Measurements from ENCODE around the gene RAPGEF3. TPM values are rescaled to one million over a fixed set of nuclear protein-coding genes. Genes with fewer than 3 reads are reported as not detected.

RAPGEF3 gene
- total RNA-seq, 1 experiment from 2014 or later: 8.2 TPM

DNA sequence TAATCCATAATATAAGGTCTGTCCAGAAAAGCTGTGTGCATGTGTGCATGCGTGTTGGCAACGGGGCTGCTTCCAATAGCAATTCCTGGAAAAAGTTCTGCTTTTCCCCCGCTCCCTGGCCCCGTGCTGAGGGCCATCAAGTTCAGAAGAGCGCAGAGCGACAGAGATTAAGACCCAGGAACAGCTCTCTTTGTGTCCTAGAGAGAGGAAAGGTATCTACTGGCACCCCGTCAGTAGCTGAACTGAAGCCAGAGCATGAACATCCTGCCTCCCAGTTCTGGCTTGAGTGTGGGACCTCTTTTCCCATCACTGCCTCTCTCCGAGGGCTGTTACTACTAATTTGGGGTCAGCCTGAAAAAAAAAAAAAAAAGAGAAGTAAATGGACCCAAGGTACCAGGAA, 45.5 kb upstream of the RAPGEF3 start:
- TF ChIP-seq, protein P1, sequence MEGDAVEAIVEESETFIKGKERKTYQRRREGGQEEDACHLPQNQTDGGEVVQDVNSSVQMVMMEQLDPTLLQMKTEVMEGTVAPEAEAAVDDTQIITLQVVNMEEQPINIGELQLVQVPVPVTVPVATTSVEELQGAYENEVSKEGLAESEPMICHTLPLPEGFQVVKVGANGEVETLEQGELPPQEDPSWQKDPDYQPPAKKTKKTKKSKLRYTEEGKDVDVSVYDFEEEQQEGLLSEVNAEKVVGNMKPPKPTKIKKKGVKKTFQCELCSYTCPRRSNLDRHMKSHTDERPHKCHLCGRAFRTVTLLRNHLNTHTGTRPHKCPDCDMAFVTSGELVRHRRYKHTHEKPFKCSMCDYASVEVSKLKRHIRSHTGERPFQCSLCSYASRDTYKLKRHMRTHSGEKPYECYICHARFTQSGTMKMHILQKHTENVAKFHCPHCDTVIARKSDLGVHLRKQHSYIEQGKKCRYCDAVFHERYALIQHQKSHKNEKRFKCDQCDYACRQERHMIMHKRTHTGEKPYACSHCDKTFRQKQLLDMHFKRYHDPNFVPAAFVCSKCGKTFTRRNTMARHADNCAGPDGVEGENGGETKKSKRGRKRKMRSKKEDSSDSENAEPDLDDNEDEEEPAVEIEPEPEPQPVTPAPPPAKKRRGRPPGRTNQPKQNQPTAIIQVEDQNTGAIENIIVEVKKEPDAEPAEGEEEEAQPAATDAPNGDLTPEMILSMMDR (IDR thresholded peaks at IDR 0.05; ENCODE audit: unreplicated experiment): no peak
- BruUV-seq (replicated peaks): no TSS peak
- H3K4me1 Mint-ChIP-seq (ENCODE audit: low read depth, unreplicated experiment): peaks cover 29% of the 10 kb centered on the region
- intact Hi-C loops (cut with micrococcal nuclease; ENCODE audit: unreplicated experiment): no loop called here
- CTCF ChIA-PET: interaction anchor here (0.5 kb wide), 1 partner anchor 1179 kb away, joined by 4 read pairs; no protein-coding TSS in a partner anchor
- H3K4me3 Mint-ChIP-seq (ENCODE audit: low read depth, unreplicated experiment): no peak overlapping the region
- DNase-seq: no peak
- H3K27ac Mint-ChIP-seq (ENCODE audit: unreplicated experiment): no peak overlapping the region
- H3K36me3 Mint-ChIP-seq (ENCODE audit: insufficient read depth, unreplicated experiment): no peaks in the 10 kb centered on the region
- H3K27me3 Mint-ChIP-seq (ENCODE audit: unreplicated experiment): no peaks in the 10 kb centered on the region
- H3K9me3 Mint-ChIP-seq (ENCODE audit: low read depth, unreplicated experiment): no peaks in the 10 kb centered on the region

DNA sequence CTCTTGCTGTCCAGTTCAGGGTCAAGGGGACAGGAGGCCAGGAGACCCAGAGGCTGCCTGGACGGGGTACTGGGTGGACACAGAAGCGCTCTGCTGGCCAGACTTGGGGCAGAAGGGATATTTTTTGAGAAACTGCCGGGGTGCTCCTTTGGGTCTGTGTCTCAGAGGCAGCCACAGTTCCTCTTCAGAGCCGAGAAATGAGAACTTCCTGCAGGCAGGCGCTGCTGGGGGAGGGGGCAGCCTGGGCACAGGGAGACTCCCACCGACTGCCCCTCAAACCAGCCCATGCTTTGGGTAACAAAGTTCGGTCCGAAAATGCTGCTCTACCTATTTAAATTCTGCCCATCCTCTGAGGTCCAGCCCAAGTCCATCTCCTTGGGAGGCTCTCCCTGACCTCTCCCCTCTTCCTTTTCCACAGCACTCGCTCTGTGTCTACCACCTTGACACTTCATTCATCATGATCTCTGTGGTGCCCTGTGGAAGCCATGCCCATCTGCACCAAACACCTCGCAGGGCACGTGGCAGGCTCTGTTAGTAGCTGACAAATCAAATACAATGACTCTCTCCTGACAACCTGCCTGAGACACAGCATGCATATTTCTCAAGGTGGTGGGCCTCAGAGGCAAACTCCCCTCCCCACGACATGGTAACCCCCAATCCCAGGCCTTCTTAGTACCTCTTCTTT, 44.7 kb upstream of the RAPGEF3 start:
- Mint-ChIP-seq H3K27me3 (ENCODE audit: unreplicated experiment) (no peaks in the 10 kb centered on the region), H3K36me3 (ENCODE audit: insufficient read depth, unreplicated experiment) (no peaks in the 10 kb centered on the region), H3K4me1 (ENCODE audit: low read depth, unreplicated experiment) (peaks cover 21% of the 10 kb centered on the region), H3K9me3 (ENCODE audit: low read depth, unreplicated experiment) (no peaks in the 10 kb centered on the region), H3K4me3 (ENCODE audit: low read depth, unreplicated experiment) (no peak overlapping the region), H3K27ac (ENCODE audit: unreplicated experiment) (no peak overlapping the region)
- no TSS peak for BruUV-seq (replicated peaks)
- TF ChIP-seq, protein P1 (IDR thresholded peaks at IDR 0.05; ENCODE audit: unreplicated experiment): no peak
- CTCF ChIA-PET: no interaction called here
- intact Hi-C loops (cut with micrococcal nuclease; ENCODE audit: unreplicated experiment): no loop called here
- DNase-seq: no peak

DNA sequence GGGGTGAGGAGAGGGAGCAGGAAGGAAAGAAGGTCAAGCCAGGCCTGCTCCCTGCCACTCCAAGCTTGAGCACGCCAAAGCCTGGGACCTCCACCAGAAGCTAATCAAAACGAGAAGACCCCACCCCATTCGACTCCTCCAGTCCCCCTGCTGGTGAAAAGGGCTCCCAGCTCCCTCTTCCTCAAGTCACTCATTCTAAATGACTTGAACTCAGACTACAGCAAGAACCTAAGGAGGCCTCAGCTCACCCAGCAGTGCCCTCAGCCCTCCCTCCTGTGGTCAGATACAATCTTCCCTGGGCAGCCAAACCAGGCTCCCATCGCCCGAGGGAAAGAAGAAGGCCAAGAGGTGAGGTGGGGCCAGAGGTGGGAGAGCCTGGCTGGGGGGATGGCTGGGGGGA, 43.6 kb upstream of the RAPGEF3 start:
- CTCF ChIA-PET: interaction anchor here (0.9 to 4.4 kb wide), 4 partner anchors 12 to 36 kb away, joined by 3 to 22 read pairs (median 4); no protein-coding TSS in a partner anchor
- BruUV-seq (replicated peaks): no TSS peak
- no peaks in the 10 kb centered on the region for H3K27me3 Mint-ChIP-seq (ENCODE audit: unreplicated experiment)
- H3K9me3 Mint-ChIP-seq (ENCODE audit: low read depth, unreplicated experiment): no peaks in the 10 kb centered on the region
- intact Hi-C loops (cut with micrococcal nuclease; ENCODE audit: unreplicated experiment): no loop called here
- no peak for DNase-seq
- TF ChIP-seq, protein P1 (IDR thresholded peaks at IDR 0.05; ENCODE audit: unreplicated experiment): no peak
- no peaks in the 10 kb centered on the region for H3K36me3 Mint-ChIP-seq (ENCODE audit: insufficient read depth, unreplicated experiment)
- H3K4me1 Mint-ChIP-seq (ENCODE audit: low read depth, unreplicated experiment): peaks cover 20% of the 10 kb centered on the region
- peak overlapping the region; percentile 44 for H3K4me3 Mint-ChIP-seq (ENCODE audit: low read depth, unreplicated experiment)
- H3K27ac Mint-ChIP-seq (ENCODE audit: unreplicated experiment): no peak overlapping the region

DNA sequence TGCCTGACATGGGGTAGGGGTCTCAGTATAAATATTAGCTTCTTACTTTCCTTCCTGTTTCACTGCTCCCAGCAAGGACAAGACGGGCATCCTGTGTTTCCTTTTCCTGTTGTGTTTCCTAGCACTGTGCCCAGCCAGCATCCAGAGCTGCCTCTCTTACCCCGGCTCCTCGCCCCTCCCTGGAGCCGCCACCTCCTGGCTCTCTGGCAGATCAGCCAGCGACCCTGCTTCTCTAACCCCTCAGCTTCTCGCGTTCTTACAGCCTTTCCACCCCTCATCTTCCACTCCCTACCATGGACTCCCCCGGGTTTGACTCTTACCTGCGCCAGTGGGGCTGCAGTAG, 43.2 kb upstream of the RAPGEF3 start:
- no peaks in the 10 kb centered on the region for H3K36me3 Mint-ChIP-seq (ENCODE audit: insufficient read depth, unreplicated experiment)
- CTCF ChIA-PET: interaction anchor here (0.8 to 4.4 kb wide), 5 partner anchors 12 to 103 kb away, joined by 3 to 22 read pairs (median 3); partner anchors contain the start of gene VDR
- DNase-seq: no peak
- intact Hi-C loops (cut with micrococcal nuclease; ENCODE audit: unreplicated experiment): loop anchor here (1.0 kb wide), 1 partner anchor 35 kb away; no protein-coding TSS in a partner anchor
- no peaks in the 10 kb centered on the region for H3K27me3 Mint-ChIP-seq (ENCODE audit: unreplicated experiment)
- TF ChIP-seq, protein P1 (IDR thresholded peaks at IDR 0.05; ENCODE audit: unreplicated experiment): no peak
- H3K4me1 Mint-ChIP-seq (ENCODE audit: low read depth, unreplicated experiment): peaks cover 20% of the 10 kb centered on the region
- H3K27ac Mint-ChIP-seq (ENCODE audit: unreplicated experiment): no peak overlapping the region
- no peaks in the 10 kb centered on the region for H3K9me3 Mint-ChIP-seq (ENCODE audit: low read depth, unreplicated experiment)
- H3K4me3 Mint-ChIP-seq (ENCODE audit: low read depth, unreplicated experiment): peak overlapping the region; percentile 44
- no TSS peak for BruUV-seq (replicated peaks)
